Right ventricle myocardium superior (tissue), 1 donor: ENCODE measurements around the gene IL16. TPM values are rescaled to one million over a fixed set of nuclear protein-coding genes. Genes with fewer than 3 reads are reported as not detected.
A peak's percentile ranks its signal among the peaks of the same experiment; 100 is the strongest.

Experiments used
- ATAC-seq: fragments of 200-7000 bp; cut with Tn5 transposase; one replicate; pipeline ENCODE4 v1.9.1; 2020; ENCODE audit warnings: mild to moderate bottlenecking; ENCODE audit not compliant: poor library complexity
- DNase-seq: peaks from one replicate; pipeline ENCODE4 v3.0.0-alpha.2; 2020
- intact Hi-C: fragments of 100-400 bp; cut with DNase I; formaldehyde crosslinking; loops from one replicate; pipeline ENCODE4 v1.11.2; 2022
- total RNA-seq: library from RNA; stranded (reverse); fragmentation: NEBNext Ultra II Directional; extraction: Animal tissue kit (Norgen Biotek cat#: 25700); gene quantifications from one replicate; pipeline ENCODE4 v1.2.1, GENCODE V29; 2021
- donor health status: DM: no; HTN: yes; CAD: no; lungs with severe emphysema.

The IL16 gene
- total RNA-seq, 1 donor from 2014 or later = 2.7 TPM

DNA sequence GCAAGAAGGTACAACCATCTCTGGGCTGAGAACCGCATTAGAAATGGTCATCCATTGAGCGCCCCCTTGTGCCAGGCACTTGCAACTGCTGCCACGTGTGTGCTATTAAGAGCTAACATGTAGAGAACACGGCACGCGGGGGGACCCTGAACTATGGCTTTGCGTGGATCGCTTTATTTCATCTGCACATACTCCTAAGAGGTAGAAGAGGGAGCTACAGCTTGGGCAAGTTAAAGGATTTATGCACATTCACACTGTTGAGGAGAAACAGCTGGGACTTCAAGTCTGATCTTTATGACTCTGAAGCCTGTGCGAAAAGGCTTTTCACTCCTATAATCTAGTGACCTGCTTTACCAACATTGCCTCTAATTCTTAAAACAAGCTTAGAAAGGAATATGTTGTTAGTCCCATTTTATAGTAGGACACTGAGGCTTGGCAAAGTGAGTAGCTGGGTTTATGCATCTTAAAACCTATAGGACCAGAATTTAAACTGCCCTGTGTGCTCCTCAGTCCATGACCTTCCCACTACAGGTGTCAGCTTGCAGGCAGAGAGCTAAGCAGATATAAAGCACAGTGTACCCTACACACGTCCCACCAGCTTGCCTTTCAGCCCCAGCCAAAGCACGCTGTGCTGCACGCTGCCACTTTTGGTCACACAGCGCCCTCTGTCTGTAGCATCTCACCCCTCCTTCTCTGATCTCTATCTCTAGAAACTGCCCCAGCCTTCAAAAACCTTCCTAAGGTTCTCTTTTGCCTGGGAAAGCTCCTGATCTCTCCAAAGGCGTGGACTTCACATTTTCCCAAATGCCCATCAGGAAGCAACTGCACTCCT is 69.5 kb downstream of the IL16 start:
- peak; percentile 86 for DNase-seq
- intact Hi-C loops = loop anchor here (2.0 to 10.0 kb wide), 2 partner anchors 159 to 291 kb away; no protein-coding TSS in a partner anchor
- peak; percentile 96 for ATAC-seq

DNA sequence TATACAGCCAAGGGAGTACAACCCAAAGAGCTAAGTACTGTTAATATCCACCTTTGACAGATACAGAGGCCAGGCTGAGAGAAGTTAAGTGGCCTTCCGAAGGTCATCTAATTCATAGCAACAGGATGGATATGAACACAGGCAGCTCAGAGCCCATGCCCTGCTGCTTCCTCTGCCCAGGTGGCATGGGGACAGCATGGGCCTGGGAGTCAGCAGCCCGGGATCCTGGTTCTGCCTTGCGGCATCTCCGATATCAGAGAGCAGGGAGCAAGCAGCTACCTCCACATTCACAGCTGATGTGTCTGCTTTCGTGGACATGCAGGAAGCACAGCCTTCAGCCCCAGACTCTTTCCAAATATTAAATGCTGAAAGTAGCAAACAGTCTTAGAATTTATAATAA is 71.7 kb downstream of the IL16 start:
- intact Hi-C loops = loop anchor here (10.0 kb wide), 1 partner anchor 294 kb away; no protein-coding TSS in a partner anchor
- no peak for ATAC-seq

DNA sequence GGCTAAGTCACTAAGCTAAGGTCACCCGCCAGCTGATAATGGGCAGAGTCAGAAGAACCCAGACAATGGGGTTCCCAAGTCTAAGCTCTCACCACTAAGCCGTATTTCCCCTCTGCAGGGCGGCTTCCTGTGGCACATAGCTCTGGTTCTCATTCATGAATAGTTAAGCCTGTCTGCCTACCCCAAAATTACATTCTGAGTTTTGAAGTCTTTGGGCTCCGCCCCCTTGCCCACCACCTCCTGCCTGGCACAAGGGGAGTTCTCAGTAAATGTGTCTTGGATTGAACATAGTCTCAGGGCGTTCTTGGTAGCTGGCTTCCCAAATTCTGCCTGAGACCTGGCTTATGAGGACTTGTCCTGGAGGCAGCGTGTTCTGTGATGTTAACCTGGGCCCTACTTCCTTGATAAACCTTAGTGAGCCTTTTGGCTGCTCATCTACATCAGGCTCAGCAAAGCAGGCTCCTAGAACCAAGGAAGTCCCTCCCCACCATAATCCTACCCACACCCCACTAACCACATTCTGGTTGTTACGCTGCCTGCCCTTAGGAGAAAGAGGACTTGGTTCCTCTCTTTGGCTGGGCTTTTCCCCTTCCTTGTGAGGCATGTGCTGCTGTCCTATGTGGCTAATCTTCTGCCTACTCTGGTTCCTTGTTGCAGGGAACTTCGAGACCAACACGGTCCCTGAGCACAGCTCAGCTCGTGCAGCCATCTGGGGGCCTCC is 72.4 kb downstream of the IL16 start:
- intact Hi-C loops = loop anchor here (10.0 kb wide), 1 partner anchor 294 kb away; no protein-coding TSS in a partner anchor
- ATAC-seq = no peak
- no peak for DNase-seq

More for the DNA sequence above, 71.7 kb downstream of the IL16 start:
- no peak for DNase-seq

DNA sequence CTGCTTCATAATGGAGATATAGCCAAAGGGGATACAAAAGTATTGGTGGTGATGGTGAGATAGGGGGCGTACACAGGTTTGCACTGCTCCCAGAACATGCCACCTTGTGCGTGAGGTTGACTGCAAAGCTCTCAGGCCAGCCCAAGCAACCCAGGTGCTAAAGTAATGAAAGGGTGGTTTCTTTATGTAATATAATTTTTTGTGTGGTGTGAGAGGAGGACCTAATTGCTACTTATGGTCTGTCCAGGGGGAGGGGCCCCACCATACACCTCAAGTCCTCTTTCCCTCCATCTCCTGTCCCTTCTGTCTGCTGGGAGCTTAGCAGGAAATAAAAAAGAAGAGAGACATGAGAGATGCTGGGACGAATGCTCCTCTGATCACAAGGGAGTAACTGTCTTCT is 73.5 kb downstream of the IL16 start:
- intact Hi-C loops = no loop called here
- no peak for ATAC-seq
- DNase-seq = no peak

DNA sequence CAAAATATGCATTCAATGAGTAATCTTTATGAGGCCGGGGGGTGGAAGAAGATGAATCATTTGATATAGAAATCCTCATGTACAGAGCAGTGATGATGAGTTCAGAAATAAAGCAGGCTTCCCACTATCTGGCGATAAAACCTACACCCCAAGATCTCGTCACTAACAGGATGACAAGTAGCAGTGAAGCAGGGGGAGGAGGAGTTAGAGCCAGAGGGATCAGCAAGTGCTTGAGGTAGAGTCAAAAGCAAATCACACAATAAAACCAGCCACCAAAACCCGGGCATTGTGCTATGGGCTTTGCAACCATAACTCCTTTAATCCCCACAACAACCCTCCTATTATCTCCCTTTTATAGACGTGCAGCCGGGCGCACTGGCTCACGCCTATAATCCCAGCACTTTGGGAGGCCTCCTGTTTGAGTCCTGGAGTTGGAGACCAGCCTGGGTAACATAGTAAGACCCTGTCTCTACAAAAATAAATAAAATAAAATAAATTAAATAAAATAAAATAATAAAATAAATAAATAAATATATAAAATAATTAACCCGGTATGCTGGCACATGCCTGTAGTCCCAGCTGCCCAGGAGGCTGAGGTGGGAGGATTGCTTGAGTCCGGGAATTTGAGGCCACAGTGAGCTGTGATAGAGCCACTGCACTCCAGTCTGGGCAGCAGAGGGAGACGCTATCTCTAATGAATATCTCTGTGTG is 74.3 kb downstream of the IL16 start:
- DNase-seq = no peak
- intact Hi-C loops = no loop called here

DNA sequence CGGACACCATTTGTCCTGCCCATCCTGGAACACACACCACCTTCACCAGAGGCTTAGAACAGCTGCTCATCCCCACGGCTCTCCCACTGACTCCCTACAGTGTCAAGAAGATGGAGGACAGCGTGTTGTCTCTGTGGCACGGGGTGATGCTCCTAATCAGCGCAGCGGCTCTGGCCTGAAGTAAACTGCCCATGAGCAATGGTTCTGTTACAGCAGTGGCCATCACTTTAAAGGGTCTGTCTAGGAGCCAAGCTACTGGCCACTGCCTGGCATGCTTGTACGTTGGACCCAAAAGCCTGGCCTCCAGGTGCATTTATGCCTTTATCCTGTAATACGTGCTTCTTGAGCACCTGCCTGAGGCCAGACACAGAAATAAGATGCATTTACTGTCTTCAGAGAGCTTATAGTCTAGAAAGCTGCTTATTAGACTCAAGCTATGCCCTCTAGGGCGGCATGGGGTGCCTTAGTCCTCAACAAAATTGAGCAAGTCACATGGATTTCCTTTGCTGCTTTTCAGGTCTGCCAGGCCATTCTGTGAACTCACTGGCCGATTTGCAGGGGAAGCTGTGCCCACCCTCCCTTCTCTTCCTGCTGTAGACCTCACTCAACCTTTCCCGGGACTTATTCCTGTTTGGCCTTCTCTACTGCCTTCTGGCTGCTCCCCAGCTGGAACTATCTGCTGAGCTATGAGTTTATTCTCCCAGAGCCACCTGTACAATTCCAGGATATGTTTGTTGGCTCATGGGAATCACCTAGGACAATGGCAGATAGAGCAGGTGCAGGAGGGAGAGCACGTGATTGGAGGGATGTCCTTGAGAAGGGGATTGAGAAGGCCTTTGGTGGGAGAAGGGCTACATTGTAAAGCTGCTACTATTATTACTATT is 75.3 kb downstream of the IL16 start:
- DNase-seq (no peak), ATAC-seq (no peak)
- intact Hi-C loops = no loop called here

More for the DNA sequence above, 74.3 kb downstream of the IL16 start:
- ATAC-seq = no peak

DNA sequence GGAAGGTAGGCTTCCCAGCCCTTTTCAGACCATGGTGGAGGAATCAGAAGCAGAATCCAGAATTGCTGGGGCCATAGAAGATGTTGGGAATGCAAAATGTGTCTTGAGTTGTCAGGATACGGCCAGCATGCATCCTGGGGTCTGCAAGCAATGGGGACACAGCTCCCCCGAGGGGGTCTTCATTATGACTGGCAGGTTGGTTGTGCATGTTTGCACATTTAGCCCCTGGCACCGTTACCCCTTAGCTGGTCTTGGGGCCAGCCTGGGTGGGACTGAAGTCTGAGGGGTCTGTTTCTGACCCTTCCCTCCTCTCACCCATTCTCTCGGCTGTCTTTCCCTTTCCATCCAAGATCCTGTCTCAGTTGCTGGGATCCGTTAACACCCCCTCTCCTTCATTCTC is 76.5 kb downstream of the IL16 start:
- intact Hi-C loops = no loop called here
- no peak for ATAC-seq

DNA sequence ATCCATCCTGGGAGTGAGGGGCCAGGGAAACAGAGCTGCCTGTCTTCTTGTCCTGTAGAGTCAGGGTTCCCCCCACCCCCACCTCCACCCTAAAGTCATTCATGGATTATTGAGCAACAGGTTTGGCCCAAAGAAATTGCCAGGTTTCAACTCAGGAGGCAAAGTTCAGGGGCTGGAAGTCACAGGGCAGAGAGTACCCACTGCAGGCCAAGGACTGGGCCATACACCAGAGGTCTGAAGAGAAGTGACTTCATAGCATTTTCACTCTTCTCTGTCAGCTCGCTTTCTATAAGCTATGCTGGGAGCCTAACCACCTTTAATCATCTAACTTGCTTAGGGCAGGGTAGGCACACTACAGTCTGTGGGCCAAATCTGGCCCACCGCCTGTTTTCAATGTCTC is 77.2 kb downstream of the IL16 start:
- no peak for DNase-seq
- intact Hi-C loops = loop anchor here (2.0 kb wide), 1 partner anchor 127 kb away; no protein-coding TSS in a partner anchor
- no peak for ATAC-seq

More for the DNA sequence above, 76.5 kb downstream of the IL16 start:
- DNase-seq = no peak

DNA sequence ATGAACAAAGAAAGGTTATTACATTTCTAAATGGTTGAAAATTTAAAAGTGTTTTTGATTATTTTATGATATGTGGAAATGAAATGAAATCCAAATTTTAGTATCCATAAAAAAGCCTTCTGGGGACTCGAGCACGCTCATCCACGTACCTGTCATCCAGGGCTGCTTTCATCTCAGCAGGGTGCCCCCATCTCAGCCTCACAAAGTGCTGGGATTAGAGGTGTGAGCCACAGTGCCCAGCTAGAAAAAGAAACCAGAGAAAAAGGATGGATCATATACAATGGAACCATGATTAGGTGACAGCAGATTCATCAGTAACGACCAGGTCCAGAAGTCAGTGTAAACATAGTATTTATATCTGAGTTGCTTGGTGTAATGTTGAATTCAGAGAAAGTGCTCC is 77.6 kb downstream of the IL16 start:
- DNase-seq (no peak), ATAC-seq (no peak)
- intact Hi-C loops = loop anchor here (2.0 kb wide), 1 partner anchor 127 kb away; no protein-coding TSS in a partner anchor

DNA sequence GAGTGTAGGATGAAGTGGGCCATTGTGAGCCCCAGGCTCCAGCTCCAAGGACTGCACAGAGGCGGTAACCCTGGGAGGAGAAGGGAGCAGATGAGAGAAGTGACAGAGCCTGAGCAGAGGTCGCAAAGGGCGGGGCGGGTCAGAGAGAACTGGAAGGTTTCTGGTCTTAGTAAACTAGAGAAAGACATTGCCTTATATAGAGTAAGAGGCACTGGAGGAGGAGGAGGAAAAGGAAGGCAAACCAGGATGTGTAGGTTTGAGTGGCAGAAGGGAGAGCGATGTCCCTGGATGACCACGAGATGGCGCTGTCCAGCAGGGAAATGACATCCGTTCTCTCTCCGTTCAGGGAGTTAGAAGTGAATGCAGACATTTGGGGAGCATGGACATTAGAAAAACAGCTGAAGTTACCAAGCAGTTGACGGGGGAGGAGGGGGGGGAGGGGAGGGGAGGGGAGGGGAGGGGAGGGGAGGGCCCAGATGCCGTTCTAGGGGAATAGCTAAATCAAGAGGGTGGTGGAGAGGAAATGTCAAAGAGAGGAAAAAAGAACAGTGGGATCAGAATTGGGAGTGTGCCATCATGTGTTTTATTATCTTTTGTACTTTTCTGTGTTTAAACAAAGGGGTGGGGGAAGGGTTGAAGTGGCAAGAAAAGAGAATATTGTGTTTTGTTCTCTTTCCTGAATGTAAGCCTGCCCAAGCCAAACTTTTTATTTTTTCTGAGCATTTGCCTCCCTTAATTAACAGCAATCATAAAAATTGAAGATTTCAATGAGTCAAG is 78.4 kb downstream of the IL16 start:
- intact Hi-C loops = loop anchor here (2.0 kb wide), 1 partner anchor 126 kb away; no protein-coding TSS in a partner anchor
- DNase-seq (peak; percentile 62), ATAC-seq (peak; percentile 86)

DNA sequence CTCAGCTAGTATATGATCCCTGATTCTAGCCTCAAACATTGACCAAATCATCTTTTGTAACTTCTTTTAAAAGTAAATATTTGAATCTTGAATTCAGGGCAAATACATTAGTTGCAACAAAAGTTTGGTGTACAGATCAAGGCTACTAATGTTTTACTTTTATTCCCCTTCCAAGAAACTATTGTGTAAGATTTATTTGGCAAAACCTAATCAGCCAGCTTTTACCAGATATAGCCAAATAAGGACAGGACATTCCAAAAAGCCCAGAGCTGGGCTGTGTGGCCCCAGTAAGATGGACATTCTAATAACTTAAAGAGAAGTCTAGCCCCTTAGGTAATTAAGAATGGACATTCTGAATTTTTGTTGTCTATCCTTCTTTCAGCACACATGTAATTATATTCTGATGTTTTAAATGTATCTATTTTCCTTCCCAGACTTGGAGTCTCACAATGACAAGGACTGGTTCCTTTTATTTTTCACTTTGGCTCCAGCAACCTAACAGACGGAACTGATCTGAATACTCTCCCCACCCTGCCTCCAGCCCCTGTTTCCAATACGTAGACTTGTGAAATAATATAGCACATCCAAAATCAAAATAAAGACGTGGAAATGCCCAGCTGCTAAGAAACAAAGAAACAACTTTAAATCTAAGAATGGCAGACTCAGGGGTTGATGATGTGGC is 79.2 kb downstream of the IL16 start:
- DNase-seq (no peak), ATAC-seq (peak; percentile 78)
- intact Hi-C loops = loop anchor here (2.0 kb wide), 1 partner anchor 125 kb away; no protein-coding TSS in a partner anchor

DNA sequence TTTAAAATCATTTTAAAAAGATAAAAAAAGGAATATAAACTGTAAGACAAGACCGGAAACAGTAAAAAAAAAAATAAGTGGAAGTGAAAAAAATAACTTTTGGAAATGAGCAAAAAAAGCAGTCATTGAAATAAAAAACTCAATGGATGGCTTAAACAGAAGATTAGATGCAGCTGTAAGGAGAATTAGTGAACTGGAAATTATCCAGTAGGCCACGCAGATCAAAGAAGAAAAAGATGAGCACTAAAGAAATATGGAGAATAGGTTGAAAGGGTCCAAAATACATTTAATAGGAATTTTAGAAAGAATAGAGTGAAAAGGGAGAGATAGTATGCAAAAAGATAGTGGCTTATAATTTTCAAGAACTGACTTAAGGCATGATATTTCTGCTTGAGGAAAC is 80.3 kb downstream of the IL16 start:
- no peak for ATAC-seq
- no peak for DNase-seq
- intact Hi-C loops = no loop called here

DNA sequence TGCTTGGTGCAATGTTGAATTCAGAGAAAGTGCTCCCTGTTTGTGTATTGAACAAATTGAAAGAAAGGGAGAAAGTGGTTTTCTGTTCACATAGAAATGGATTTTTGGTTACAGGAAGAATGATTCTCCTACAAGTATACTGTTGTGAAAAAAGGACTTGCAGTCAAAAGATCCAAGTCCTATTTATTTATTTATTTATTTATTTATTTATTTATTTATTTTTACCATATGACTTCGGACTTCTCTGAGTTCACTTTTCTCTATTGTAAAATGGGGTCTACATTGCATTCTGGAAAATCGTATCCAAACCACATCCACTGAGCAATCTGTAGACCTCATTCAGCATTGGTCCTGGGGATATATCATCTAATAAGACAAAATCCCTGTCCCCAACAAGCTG is 81.2 kb downstream of the IL16 start:
- DNase-seq = no peak
- no peak for ATAC-seq
- intact Hi-C loops = no loop called here

DNA sequence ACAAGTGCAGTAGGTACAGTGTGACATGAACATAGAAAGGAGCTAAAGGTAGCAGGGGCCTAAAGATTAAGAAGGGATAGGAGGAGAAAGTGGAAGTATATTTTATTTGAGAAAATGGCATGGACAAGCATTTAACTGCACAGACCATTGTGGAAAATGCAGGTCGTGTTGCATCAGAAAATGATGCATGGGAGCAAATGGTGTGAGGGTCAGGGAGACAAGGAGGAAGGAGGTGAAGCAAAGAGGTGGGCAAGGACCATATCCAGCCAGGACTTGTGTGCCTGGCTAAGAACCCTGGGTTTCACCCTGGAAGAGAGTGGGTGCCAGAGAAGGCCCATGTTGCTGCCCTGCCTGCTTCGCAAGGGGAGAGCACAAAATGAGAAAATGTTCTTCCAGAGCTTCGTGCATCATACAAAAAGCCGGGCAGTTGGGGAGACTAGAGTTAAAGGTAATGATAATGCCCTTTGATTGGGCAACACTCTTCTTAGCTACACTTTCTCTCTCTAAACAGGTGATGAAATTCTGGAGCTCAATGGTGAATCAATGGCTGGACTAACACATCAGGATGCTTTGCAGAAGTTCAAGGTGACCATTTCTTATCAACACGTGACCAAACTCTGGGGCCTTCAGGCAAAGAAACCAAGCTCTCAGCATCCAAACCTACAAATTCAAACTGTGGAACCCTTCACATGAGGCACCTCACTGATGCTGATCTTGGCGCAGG is 81.8 kb downstream of the IL16 start:
- ATAC-seq = no peak
- intact Hi-C loops = no loop called here

DNA sequence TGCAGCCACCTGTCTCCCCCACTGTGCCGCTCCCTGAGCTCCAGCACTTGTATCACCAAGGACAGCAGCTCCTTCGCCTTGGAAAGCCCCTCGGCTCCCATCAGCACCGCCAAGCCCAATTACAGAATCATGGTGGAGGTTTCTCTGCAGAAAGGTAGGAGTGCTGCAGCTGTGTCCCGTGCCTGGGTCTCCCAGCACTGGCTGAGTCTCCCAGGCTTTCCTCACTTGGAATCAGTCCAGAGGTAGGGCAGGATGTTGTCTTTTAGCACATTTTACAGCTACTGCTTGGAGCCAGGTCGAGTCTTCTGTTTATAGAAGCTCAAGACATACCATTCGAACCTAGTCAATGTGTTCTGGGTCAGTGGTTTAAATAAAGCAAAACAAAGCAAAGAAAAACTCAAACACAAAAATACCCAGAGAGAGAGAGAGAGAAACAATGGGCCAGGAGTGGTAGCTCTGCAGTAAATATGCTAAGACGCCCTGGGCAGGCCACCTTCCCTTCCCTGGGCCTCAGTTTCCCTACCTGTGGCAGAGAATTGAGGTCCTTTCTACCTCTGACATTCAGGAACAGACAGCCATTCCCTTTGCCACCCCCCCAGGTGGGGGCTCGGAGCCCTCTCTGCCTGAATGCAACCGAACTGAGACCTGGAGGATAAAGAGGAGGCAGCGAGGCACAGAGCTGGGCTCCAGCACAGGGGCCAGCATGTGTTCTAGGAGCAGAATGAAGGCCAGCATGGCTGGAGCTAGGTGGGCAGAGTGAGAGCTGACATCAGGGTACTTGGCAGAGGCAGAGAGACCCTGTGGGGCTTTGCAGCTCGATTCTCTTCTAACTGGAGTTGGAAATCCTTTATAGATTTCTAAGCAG is 83.2 kb downstream of the IL16 start:
- ATAC-seq = no peak
- no peak for DNase-seq
- intact Hi-C loops = no loop called here

More for the DNA sequence above, 81.8 kb downstream of the IL16 start:
- no peak for DNase-seq
